Stimulated activated CD8-positive, alpha-beta memory T cell treated with anti-CD3 and anti-CD28 coated beads, Interleukin-15, amount 100 ng/mL, for 4 hours (primary cell): Measurements from ENCODE around the gene KCNV2.
"Not testable (repeated sequence)": the region's sequence is repeated elsewhere in the genome, so short reads cannot be mapped to it uniquely, and the experiment has no call there.

Experiments
- DNase-seq, 2 donors: peaks; one replicate each; pipeline ENCODE4 v3.0.0-alpha.2; 2020; ENCODE audit warnings: low read depth in 2 of 2

Gene KCNV2

DNA sequence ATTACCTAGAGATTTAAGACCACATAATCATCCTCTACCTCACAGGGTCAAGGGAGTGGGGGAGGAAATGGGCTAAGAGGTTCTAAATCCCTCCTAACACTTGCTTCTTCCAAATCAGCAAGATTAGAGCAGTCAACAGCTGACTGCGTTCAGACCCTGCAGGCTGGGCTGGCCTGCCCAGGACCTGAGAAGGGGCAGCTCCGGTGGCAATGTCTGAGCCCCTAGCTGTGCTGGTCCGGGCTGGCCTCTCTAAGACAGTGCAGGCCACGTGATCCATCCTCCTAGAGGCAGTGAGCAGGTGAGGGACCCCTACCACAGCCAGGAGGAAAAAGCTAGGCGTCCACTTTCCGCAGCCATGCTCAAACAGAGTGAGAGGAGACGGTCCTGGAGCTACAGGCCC lies at the start of gene KCNV2:
KCNV2 (plus strand) TSS at position 126 of the 400 bp plus-strand sequence; CDS start at position 356, 230 bp downstream.
- DNase-seq, result no peak

GRCh38 chr9:2673161-2673560 lies 44.1 kb upstream of the KCNV2 start:
- no peak for DNase-seq

GRCh38 chr9:2674141-2674824 lies 43.0 kb upstream of the KCNV2 start:
- no peak for DNase-seq

- no peak for DNase-seq
Measured at GRCh38 chr9:2675834-2676233, 41.5 kb upstream of the KCNV2 start.

DNA sequence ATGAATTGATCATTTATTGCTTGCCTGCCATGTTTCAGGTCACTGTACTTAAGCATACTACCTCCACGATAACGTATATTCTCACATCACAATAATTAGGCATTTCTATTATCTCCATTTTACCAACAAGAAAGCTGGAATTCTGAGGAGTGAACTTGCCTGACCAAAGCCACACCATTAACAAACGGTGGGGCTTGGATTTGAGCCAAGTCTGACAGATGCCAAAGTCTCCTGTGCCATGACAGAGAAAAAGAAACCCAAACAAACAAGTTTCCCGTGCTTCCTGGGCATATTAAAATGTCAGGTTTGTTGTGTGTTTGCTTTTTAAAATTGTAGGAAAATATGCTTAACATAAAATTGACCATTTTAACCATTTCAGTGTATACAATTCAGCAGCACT lies 40.8 kb upstream of the KCNV2 start:
- DNase-seq, result no peak

DNA sequence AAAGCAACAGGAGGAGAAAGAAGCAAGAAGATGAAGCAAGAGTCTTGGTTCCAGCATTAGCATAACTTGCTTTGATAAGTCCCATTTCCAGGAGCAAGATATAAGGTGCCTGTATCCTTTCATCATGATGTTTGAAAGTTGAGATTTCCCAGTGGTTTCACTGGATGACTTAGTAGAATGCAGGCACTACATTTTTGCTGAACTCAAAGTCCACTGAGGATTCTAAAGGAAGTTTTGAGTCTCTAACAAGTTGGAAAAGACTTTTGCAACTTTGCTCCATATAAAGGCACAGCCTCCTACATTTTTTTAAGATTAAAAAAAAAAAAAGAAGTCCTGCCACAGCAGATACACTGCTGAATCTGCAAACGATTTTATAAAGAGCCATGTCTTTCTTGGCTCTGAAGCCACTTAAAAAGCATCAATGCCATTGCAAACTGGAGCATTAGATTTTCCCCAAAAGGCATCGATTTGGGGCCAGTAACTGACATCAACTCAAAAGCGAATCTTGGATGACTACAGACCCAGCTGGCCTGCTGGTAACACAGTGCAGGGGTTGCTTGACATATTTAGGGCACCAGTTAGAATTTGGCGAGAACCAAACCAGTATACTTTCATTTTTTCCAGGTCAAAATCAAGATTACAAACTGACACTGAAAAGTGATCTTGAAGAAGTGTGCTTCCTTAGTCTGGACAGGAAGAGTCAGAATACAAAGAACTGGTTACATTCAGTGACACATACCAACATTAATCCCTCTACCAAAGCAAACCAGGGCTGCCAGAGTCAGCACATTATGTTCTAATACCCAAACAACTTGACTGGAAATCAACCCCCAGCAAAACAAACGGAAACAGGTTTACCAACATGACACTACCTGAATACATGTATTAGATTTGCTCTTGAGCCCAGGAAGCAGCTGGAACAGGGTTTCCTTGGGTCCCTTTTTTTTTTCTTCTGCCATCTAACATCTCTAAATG lies 39.1 kb upstream of the KCNV2 start:
- DNase-seq, result no peak

GRCh38 chr9:2679011-2679410 lies 38.3 kb upstream of the KCNV2 start:
- no peak for DNase-seq

DNA sequence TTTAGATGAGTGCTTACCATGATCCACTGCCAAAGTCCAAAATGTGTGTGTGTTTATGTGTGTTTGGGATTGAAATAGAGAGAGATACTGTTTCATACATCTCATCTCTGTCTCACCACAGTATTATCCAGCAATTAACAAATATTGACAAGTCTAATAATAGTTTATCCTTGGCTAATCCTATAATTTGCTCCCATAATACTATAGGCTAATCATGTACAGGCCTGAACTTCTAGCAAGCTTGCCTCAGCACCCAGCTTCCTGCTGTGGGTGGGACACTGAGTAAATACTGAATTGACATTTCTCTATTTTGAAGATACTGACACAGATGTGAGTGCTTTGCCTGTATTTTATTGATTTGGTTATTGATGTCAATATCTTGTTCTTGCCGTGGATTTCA lies 35.3 kb upstream of the KCNV2 start:
- DNase-seq, result no peak

- no peak for DNase-seq
Measured at GRCh38 chr9:2686911-2687310, 30.4 kb upstream of the KCNV2 start.

GRCh38 chr9:2688636-2689035 lies 28.7 kb upstream of the KCNV2 start:
- DNase-seq, result no peak

- no peak for DNase-seq
Measured at GRCh38 chr9:2691212-2691611, 26.1 kb upstream of the KCNV2 start.

DNA sequence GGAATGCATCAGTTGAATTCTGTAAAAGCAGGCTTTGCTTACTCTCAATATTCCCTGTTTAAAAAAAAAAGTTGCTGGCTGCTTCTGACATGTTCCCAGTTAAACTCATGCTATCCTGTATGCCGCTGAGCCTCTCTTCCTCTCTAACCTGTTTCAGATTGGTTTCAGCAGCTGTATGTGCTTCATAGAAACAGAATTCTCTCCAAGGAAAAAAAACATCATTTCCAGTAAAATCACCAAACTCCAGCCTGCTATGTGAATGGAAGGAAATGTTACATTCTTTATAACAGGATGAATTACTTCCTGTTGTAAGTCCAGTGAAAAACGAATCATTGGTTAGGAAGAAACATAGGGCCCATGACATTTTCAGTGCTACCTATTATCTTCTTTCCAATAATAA lies 25.7 kb upstream of the KCNV2 start:
- no peak for DNase-seq

- no peak for DNase-seq
Measured at GRCh38 chr9:2693056-2693455, 24.3 kb upstream of the KCNV2 start.

GRCh38 chr9:2697492-2697891 lies 19.8 kb upstream of the KCNV2 start:
- no peak for DNase-seq

DNA sequence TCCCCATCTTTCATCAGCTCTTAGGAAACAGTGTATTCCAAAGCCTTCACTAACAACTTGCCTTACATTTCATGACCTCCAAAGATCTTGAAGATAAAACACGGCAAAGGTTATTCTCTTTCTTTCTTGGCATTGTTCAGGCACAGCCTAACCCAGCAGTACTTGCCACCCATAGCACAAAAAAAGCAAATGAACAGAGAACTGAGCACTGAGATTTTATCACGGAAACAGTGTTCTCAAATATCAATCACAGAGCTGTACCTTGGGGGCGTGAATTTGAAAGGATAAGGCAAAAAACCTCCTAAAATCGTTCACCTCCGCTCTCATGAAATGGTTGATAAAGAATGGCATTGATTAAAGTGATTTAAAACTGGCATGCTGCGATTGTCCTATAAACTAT lies 16.9 kb upstream of the KCNV2 start:
- no peak for DNase-seq

- DNase-seq, result no peak
Measured at GRCh38 chr9:2700909-2701550, 16.3 kb upstream of the KCNV2 start.

GRCh38 chr9:2704504-2704903 lies 12.8 kb upstream of the KCNV2 start:
- no peak for DNase-seq

DNA sequence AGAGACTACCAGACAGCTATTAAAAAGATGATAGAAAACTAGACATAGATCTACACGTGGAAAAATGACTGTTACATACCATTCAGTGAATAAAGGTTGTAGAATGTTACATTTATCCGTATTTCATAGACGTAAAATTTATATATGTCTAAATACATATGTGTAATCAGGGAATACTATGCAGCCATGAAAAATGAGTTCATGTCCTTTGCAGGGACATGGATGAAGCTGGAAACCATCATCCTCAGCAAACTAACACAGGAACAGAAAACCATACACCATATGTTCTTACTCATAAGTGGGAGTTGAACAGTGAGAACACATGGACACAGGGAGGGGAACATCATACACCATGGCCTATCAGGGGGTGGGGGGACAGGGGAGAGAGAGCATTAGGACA lies 10.1 kb upstream of the KCNV2 start:
- not testable (repeated sequence) for DNase-seq

GRCh38 chr9:2709645-2710101 lies 7.6 kb upstream of the KCNV2 start:
- no peak for DNase-seq

GRCh38 chr9:2711716-2712115 lies 5.6 kb upstream of the KCNV2 start:
- DNase-seq, result no peak

DNA sequence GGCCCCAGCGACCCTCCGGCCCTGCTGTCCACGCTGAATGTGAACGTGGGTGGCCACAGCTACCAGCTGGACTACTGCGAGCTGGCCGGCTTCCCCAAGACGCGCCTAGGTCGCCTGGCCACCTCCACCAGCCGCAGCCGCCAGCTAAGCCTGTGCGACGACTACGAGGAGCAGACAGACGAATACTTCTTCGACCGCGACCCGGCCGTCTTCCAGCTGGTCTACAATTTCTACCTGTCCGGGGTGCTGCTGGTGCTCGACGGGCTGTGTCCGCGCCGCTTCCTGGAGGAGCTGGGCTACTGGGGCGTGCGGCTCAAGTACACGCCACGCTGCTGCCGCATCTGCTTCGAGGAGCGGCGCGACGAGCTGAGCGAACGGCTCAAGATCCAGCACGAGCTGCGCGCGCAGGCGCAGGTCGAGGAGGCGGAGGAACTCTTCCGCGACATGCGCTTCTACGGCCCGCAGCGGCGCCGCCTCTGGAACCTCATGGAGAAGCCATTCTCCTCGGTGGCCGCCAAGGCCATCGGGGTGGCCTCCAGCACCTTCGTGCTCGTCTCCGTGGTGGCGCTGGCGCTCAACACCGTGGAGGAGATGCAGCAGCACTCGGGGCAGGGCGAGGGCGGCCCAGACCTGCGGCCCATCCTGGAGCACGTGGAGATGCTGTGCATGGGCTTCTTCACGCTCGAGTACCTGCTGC lies 839 bp downstream of the KCNV2 start:
- DNase-seq, result no peak

DNA sequence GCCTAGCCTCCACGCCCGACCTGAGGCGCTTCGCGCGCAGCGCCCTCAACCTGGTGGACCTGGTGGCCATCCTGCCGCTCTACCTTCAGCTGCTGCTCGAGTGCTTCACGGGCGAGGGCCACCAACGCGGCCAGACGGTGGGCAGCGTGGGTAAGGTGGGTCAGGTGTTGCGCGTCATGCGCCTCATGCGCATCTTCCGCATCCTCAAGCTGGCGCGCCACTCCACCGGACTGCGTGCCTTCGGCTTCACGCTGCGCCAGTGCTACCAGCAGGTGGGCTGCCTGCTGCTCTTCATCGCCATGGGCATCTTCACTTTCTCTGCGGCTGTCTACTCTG lies 1.4 kb downstream of the KCNV2 start:
- no peak for DNase-seq
